Epithelial cell of proximal tubule (primary cell): Measurements from ENCODE around the gene RPA1. TPM values are rescaled to one million over a fixed set of nuclear protein-coding genes. Genes with fewer than 3 reads are reported as not detected.

Source experiments
- DNase-seq: peaks from one replicate; pipeline ENCODE4 v3.0.0-alpha.2; 2011; ENCODE audit warnings: low read depth
- H3K4me3 ChIP-seq: 2 replicates; pipeline ENCODE4 v1.5.1; 2011; ENCODE audit warnings: low read depth, mild to moderate bottlenecking, low read length
- total RNA-seq: library from RNA; depleted of rRNA; stranded (reverse); fragments of >200 nt; gene quantifications from 2 replicates; pipeline ENCODE4 v1.2.3, GENCODE V29; 2015
- TF ChIP-seq, protein P1 (sequence below): conservative IDR thresholded peaks from 2 replicates; pipeline ENCODE4 v1.5.1; 2012; ENCODE audit warnings: low read depth, mild to moderate bottlenecking, low read length

Gene RPA1
- total RNA-seq: 28.5 and 33.4 TPM in 2 replicates

DNA sequence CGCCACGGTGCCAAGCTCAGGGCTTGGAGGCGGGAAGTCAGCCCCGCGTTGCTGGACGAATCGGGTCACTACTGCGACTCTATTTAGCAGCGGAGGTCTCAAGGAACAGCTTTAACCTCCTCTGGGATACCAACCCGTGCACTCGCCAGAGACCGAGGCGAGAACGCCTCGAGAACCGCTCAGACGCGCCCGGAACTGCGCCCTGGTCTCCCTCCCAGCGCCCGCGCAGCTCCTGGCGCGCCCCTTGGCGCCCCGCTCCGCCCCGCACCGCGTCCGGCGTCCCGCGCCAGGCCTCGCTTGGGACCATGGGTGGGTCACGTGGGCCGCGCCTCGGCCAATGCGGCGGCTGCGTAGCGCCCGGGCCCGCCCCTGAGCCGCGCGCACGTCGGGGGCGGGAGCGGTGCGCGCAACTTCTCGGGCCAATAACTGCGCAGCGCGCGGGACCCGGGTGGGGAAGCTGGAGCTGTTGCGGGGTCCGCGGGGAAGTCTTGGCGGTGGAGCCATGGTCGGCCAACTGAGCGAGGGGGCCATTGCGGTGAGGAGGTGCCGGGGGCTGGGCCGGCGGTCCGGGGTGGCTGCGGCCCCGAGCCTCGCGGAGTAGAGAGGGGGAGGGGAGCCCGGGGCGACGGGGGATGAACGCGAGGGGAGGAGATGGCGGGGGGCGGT, at the start of gene RPA1, which contains the start of gene SMYD4:
Gene RPA1, plus strand, starts transcription at position 414 of the 666 bp plus-strand sequence. Its CDS starts 89 bp downstream, at position 503.
Gene SMYD4, minus strand, starts transcription at position 311 of the 666 bp plus-strand sequence. CDS start 1,908 bp downstream, outside the sequence.
- TF ChIP-seq, protein P1, sequence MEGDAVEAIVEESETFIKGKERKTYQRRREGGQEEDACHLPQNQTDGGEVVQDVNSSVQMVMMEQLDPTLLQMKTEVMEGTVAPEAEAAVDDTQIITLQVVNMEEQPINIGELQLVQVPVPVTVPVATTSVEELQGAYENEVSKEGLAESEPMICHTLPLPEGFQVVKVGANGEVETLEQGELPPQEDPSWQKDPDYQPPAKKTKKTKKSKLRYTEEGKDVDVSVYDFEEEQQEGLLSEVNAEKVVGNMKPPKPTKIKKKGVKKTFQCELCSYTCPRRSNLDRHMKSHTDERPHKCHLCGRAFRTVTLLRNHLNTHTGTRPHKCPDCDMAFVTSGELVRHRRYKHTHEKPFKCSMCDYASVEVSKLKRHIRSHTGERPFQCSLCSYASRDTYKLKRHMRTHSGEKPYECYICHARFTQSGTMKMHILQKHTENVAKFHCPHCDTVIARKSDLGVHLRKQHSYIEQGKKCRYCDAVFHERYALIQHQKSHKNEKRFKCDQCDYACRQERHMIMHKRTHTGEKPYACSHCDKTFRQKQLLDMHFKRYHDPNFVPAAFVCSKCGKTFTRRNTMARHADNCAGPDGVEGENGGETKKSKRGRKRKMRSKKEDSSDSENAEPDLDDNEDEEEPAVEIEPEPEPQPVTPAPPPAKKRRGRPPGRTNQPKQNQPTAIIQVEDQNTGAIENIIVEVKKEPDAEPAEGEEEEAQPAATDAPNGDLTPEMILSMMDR: no peak
- DNase-seq: peak; percentile 9
- H3K4me3 ChIP-seq: peak within 1 kb of the TSS; percentile 66

DNA sequence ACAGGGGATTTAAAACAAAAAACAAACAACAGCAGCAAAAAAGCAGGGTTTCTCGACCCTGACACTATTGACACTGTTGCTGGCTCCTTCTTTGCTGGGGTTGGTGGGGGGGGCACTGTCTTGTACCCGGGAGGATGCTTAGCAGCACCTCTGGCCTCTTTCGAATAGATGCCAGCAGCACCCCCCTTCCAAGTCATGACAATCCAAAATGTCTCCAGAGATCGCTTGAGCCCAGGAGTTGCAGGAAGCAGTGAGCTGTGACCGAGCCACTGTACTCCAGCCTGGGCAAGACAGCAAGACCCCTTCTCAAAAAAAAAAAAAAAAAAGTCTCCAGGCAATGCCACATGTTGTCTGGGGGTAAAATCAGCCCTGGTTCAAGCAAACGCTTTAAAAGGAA, 47.6 kb upstream of the RPA1 start:
- no peak for DNase-seq
- no peak overlapping the region for H3K4me3 ChIP-seq
- TF ChIP-seq, protein P1: no peak

DNA sequence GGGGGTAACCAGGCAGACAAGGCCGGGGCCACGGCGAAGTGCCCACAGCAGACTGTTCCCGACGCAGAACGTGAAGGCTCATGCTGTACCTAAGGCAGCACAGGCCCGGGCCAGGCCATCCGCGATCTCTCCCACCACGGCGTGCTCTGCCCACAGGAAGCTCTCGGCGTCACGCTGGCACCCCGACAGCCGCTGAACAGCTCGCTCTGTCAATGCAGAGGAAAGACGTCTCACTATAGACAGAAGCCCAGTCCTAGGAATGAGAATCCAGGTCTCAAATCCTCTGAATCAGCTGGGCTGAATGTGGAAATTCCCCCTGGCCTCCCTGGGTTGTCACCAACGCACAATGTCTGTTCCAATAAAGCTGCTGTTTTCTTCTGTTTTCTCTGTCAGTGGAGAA, 46.5 kb upstream of the RPA1 start:
- no peak for DNase-seq
- no peak overlapping the region for H3K4me3 ChIP-seq
- TF ChIP-seq, protein P1: no peak

DNA sequence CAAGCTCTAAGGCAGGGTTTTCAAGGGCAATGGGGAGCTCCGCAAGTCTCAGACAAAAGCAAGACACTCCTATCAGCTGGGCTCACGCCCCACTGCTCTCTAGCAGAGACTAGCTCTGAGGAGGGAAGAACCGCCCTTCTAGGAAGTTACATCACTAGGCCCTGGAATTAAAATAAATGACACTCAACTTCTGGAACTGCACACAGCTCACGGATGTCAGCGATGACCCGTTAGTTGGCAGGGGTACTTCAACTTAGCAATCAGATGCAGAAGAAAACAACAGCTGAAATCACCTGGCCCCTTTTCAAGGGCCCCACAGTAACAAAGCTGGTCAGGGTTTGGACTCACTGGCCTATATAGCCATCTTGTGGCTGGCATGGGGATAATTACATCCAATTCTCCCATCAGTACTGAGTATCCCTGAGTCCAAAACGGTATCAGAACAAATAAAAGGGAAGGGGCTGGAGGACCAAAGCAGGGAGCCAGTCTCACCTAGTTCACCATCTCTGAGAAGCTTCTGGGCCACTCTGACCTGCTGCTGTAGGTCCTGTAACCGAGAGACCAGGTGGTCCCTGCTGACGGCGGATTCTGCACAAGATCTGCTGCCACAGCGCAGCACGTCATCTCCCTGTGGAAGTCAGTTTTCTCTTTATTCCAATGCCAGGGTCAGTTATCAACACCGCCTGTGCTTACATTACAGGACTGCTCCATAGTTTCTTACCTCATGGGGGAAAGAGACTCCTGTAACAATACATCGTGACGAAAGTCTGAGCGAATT, 45.8 kb upstream of the RPA1 start:
- TF ChIP-seq, protein P1: peak; percentile 77
- peak; percentile 70 for DNase-seq
- H3K4me3 ChIP-seq: no peak overlapping the region

DNA sequence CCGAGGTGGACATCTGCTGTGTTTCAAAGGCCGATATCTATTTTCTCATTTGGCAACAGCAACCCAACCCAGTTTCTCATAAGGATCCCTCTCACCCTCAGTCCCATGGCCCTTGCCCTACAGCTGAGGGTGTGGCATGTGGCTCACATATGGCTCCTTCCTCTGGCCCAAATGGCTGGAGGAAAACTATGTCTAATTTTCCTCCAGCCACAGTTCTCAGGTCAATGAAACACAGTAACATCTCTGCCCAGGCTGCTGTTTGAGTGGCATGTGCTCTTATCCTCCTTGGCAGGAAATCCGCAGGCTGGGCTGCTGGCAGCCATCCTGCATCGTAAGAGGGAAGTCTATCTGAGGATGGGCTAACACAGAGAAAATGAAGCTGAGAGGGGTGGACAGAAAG, 43.9 kb upstream of the RPA1 start:
- TF ChIP-seq, protein P1: no peak
- no peak for DNase-seq
- H3K4me3 ChIP-seq: no peak overlapping the region

DNA sequence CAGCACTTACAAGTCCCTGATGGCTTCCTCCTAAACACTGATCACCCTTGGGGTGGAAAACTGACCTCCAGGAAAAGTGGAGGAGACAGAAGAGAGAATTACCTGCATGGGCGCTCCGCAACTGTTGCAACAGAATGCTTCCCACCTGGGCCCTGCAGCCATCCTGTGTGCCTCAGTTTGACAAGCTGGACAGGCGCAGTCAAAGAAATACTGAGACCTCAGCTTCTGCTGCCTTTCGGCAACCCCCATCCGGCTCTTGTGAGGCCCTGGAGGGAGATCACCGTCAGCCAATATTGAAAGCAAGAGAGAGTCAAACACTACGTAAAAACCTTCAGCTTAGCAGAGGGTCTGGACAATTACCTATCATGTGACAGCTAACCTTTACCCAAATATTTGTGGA, 43.1 kb upstream of the RPA1 start:
- no peak overlapping the region for H3K4me3 ChIP-seq
- no peak for DNase-seq
- TF ChIP-seq, protein P1: no peak
